GM23248 (cell line): Measurements from ENCODE around the gene KRTAP25-1. TPM values are rescaled to one million over a fixed set of nuclear protein-coding genes. Genes with fewer than 3 reads are reported as not detected.

ENCODE experiments used
- DNase-seq: peaks from one replicate; pipeline ENCODE4 v3.0.0-alpha.2; 2015
- H2AFZ ChIP-seq: fragments of 200-600 bp; sonication (generic); 2 replicates; pipeline ENCODE4 v1.6.1; 2016; ENCODE audit warnings: antibody characterized with exemption
- H3F3A ChIP-seq: fragments of 200-600 bp; sonication (generic); 2 replicates; pipeline ENCODE4 v1.6.1; 2016; ENCODE audit warnings: mild to moderate bottlenecking, antibody characterized with exemption, mixed run types; ENCODE audit not compliant: insufficient read depth
- H3K27ac ChIP-seq: fragments of 200-600 bp; sonication (generic); 2 replicates; pipeline ENCODE4 v1.5.1; 2016; ENCODE audit warnings: mild to moderate bottlenecking
- H3K27me3 ChIP-seq: fragments of 200-600 bp; sonication (generic); replicated peaks from 2 replicates; pipeline ENCODE4 v1.6.1; 2016; ENCODE audit warnings: mild to moderate bottlenecking; ENCODE audit not compliant: insufficient read depth
- H3K36me3 ChIP-seq: fragments of 200-600 bp; sonication (generic); 2 replicates; pipeline ENCODE4 v1.6.1; 2016; ENCODE audit warnings: low read depth, mild to moderate bottlenecking
- H3K4me1 ChIP-seq: fragments of 200-600 bp; sonication (generic); 2 replicates; pipeline ENCODE4 v1.6.1; 2016; ENCODE audit warnings: mild to moderate bottlenecking; ENCODE audit not compliant: insufficient read depth
- H3K4me2 ChIP-seq: fragments of 200-600 bp; sonication (generic); one replicate; pipeline ENCODE4 v1.6.1; 2016; ENCODE audit warnings: mild to moderate bottlenecking; ENCODE audit not compliant: unreplicated experiment
- H3K4me3 ChIP-seq: fragments of 200-600 bp; sonication (generic); 2 replicates; pipeline ENCODE4 v1.5.1; 2016; ENCODE audit warnings: mild to moderate bottlenecking
- H3K79me2 ChIP-seq: fragments of 200-600 bp; sonication (generic); 2 replicates; pipeline ENCODE4 v1.6.1; 2016; ENCODE audit warnings: mild to moderate bottlenecking; ENCODE audit not compliant: insufficient read depth
- H3K9ac ChIP-seq: fragments of 200-600 bp; sonication (generic); 2 replicates; pipeline ENCODE4 v1.6.1; 2016; ENCODE audit warnings: mild to moderate bottlenecking
- H3K9me2 ChIP-seq: fragments of 200-600 bp; sonication (generic); 2 replicates; pipeline ENCODE4 v1.6.1; 2016; ENCODE audit warnings: mixed run types, mild to moderate bottlenecking, moderate library complexity; ENCODE audit not compliant: insufficient read depth
- H3K9me3 ChIP-seq: fragments of 200-600 bp; sonication (generic); one replicate; pipeline ENCODE4 v1.6.1; 2017; ENCODE audit warnings: low read depth
- H4K20me1 ChIP-seq: fragments of 200-600 bp; sonication (generic); 2 replicates; pipeline ENCODE4 v1.6.0; 2016; ENCODE audit not compliant: insufficient read depth
- EZH2 ChIP-seq: fragments of 200-600 bp; sonication (generic); IDR thresholded peaks from 2 replicates; pipeline ENCODE4 v1.6.1; 2018; ENCODE audit warnings: antibody characterized with exemption, mild to moderate bottlenecking; ENCODE audit not compliant: insufficient read depth, poor library complexity, severe bottlenecking
- EZH2phosphoT487 ChIP-seq: fragments of 200-600 bp; sonication (generic); IDR thresholded peaks from 2 replicates; pipeline ENCODE4 v1.6.1; 2018; ENCODE audit warnings: antibody characterized with exemption, moderate library complexity, mild to moderate bottlenecking, low read depth; ENCODE audit not compliant: insufficient read depth
- WGBS, 2 experiments: methylation state at CpG; one replicate each; pipeline ENCODE4 v1.1.6; 2015 to 2017; ENCODE audit warnings: low lambda C conversion rate in 2 of 2, low coverage in 1 of 2; ENCODE audit errors: missing lambda C conversion rate in 2 of 2; 5-methylcytosine and 5-hydroxymethylcytosine counted together
- in situ Hi-C: fragments of 300-500 bp; cut with MboI; formaldehyde crosslinking; loops from 2 replicates; pipeline ENCODE4 v1.15.0; 2020
- polyA plus RNA-seq: library from polyadenylated mRNA; unstranded; fragments of >200 nt; fragmentation: Nextera tagmentation; extraction: Ambion mirVana; gene quantifications from 2 replicates; pipeline ENCODE4 v1.2.1, GENCODE V29; 2016
- total RNA-seq: library from RNA; depleted of rRNA; stranded (reverse); fragments of >200 nt; shearing (Covaris generic); gene quantifications from 2 replicates; pipeline ENCODE4 v1.2.3, GENCODE V29; 2014; rRNA removed

The KRTAP25-1 gene
- total and polyA plus RNA-seq, 2 experiments from 2014 or later: not detected

DNA sequence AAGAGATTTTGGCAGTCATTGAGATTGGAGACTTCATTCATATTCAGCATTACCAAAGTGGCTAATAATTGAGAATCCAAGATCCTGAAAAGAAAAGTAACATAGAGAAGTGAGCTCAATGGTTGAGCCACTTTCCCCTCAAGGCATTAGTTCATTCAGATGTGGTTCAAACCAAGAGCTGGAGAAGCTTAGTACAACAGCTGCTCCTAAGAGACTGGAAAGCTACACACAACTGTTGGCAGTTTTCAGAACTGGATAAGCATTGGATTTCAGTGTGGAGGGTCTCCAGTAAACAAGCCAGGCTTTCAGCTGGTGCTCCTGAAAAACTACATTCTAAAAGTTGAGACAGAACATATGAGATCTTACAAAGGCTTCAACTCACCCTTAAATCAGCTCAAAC is 44.3 kb downstream of the KRTAP25-1 start:
- H3K27me3 ChIP-seq: no peaks in the 10 kb centered on the region
- no peak overlapping the region for H3K4me3 ChIP-seq
- no peaks in the 10 kb centered on the region for H3K4me1 ChIP-seq
- no peak overlapping the region for H3K27ac ChIP-seq
- H3K9ac ChIP-seq: no peak overlapping the region
- no peak overlapping the region for H2AFZ ChIP-seq
- in situ Hi-C loops: no loop called here
- no peaks in the 10 kb centered on the region for H3K79me2 ChIP-seq
- no peaks in the 10 kb centered on the region for H3K36me3 ChIP-seq
- H3K9me2 ChIP-seq: no peaks in the 10 kb centered on the region
- no peaks in the 10 kb centered on the region for H3K9me3 ChIP-seq
- H3F3A ChIP-seq: no peaks in the 10 kb centered on the region
- no peak for DNase-seq
- H3K4me2 ChIP-seq: no peak overlapping the region
- TF ChIP-seq EZH2 (no peak), EZH2phosphoT487 (no peak)
- H4K20me1 ChIP-seq: no peaks in the 10 kb centered on the region

DNA sequence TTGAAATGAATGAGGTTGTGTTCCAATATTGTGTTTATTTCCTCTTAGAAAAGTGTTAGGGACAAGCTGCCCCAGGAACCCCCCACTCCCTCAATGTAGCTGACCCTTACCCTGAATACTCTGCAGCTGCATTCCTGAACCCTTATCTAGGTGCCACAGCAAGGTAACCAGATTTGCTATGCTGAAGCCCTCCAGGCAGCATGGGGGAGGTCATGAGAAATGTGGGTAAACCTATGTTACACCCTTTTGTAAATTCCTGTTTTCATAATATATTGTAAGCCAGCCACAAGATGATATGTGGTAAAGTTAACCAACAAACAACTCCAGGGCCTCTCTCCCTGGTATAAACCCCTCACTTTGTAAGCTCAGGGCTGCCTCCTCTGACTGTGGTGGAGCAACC is 45.6 kb downstream of the KRTAP25-1 start:
- no peaks in the 10 kb centered on the region for H3K27me3 ChIP-seq
- H3K36me3 ChIP-seq: no peaks in the 10 kb centered on the region
- no peak overlapping the region for H3K4me3 ChIP-seq
- H3K9me2 ChIP-seq: no peaks in the 10 kb centered on the region
- DNase-seq: no peak
- no peak for TF ChIP-seq EZH2phosphoT487
- no peak for TF ChIP-seq EZH2
- H3K9me3 ChIP-seq: no peaks in the 10 kb centered on the region
- in situ Hi-C loops: no loop called here
- H3K4me2 ChIP-seq: no peak overlapping the region
- H3K27ac ChIP-seq: no peak overlapping the region
- no peaks in the 10 kb centered on the region for H4K20me1 ChIP-seq
- H3K79me2 ChIP-seq: no peaks in the 10 kb centered on the region
- H3F3A ChIP-seq: no peaks in the 10 kb centered on the region
- no peak overlapping the region for H3K9ac ChIP-seq
- H2AFZ ChIP-seq: no peak overlapping the region
- no peaks in the 10 kb centered on the region for H3K4me1 ChIP-seq

DNA sequence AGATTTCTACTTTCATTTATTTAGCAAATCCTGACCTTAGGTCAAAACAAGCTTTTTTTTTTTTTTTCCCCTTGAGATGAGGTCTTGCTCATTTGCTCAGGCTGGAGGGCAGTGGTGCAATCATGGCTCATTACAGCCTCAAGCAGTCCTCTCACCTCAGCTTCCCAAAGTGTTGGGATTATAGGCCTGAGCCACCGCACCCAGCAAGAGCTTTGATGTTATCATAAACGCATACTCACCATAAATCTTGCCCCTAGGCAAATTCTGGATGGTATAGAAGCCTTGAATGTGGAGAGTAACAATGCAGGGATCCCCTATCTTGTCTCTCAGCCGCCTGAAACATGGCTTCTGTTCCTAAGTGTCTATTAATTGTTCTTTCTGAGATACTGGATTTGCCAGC is 48.7 kb downstream of the KRTAP25-1 start:
- no peaks in the 10 kb centered on the region for H3K9me2 ChIP-seq
- no peak overlapping the region for H3K4me3 ChIP-seq
- WGBS, 2 experiments: 59 to 60% methylated on average over 3 of the region's 3 CpGs
- TF ChIP-seq EZH2phosphoT487: no peak
- TF ChIP-seq EZH2: no peak
- no peak overlapping the region for H3K27ac ChIP-seq
- H3K9ac ChIP-seq: no peak overlapping the region
- H3F3A ChIP-seq: no peaks in the 10 kb centered on the region; the same call in 1 of the 2 replicates
- no peaks in the 10 kb centered on the region for H3K79me2 ChIP-seq
- no peaks in the 10 kb centered on the region for H3K36me3 ChIP-seq
- DNase-seq: no peak
- H3K27me3 ChIP-seq: no peaks in the 10 kb centered on the region
- no peak overlapping the region for H3K4me2 ChIP-seq
- in situ Hi-C loops: no loop called here
- no peak overlapping the region for H2AFZ ChIP-seq
- no peaks in the 10 kb centered on the region for H4K20me1 ChIP-seq
- H3K9me3 ChIP-seq: no peaks in the 10 kb centered on the region
- no peaks in the 10 kb centered on the region for H3K4me1 ChIP-seq

Other genes starting within 250 kb of the KRTAP25-1 start
- not detected in 2 replicates for gene CLDN17, start 122.7 kb downstream of the KRTAP25-1 start, total RNA-seq
- gene CLDN17, start 122.7 kb downstream of the KRTAP25-1 start, polyA plus RNA-seq: not detected in 2 replicates
- not detected in 2 replicates for gene CLDN8, start 73.4 kb downstream of the KRTAP25-1 start, total RNA-seq
- gene CLDN8, start 73.4 kb downstream of the KRTAP25-1 start, polyA plus RNA-seq: not detected in 2 replicates
- gene KRTAP24-1, start 6.6 kb downstream of the KRTAP25-1 start, total RNA-seq: not detected in 2 replicates
- not detected in 2 replicates for gene KRTAP24-1, start 6.6 kb downstream of the KRTAP25-1 start, polyA plus RNA-seq
- not detected in 2 replicates for gene KRTAP26-1, start 30.8 kb upstream of the KRTAP25-1 start, total RNA-seq
- gene KRTAP26-1, start 30.8 kb upstream of the KRTAP25-1 start, polyA plus RNA-seq: not detected in 2 replicates
- gene KRTAP27-1, start 48.2 kb upstream of the KRTAP25-1 start, total RNA-seq: not detected in 2 replicates
- not detected in 2 replicates for gene KRTAP27-1, start 48.2 kb upstream of the KRTAP25-1 start, polyA plus RNA-seq
- not detected in 2 replicates for gene KRTAP23-1, start 59.1 kb upstream of the KRTAP25-1 start, total RNA-seq
- not detected in 2 replicates for gene KRTAP23-1, start 59.1 kb upstream of the KRTAP25-1 start, polyA plus RNA-seq
- gene KRTAP13-2, start 82.8 kb upstream of the KRTAP25-1 start, total RNA-seq: not detected in 2 replicates
- not detected in 2 replicates for gene KRTAP13-2, start 82.8 kb upstream of the KRTAP25-1 start, polyA plus RNA-seq
- not detected in 2 replicates for gene KRTAP13-1, start 106.5 kb upstream of the KRTAP25-1 start, total RNA-seq
- gene KRTAP13-1, start 106.5 kb upstream of the KRTAP25-1 start, polyA plus RNA-seq: not detected in 2 replicates
- gene KRTAP13-3, start 136.4 kb upstream of the KRTAP25-1 start, total RNA-seq: not detected in 2 replicates
- gene KRTAP13-3, start 136.4 kb upstream of the KRTAP25-1 start, polyA plus RNA-seq: not detected in 2 replicates
- not detected in 2 replicates for gene KRTAP13-4, start 140.7 kb upstream of the KRTAP25-1 start, total RNA-seq
- gene KRTAP13-4, start 140.7 kb upstream of the KRTAP25-1 start, polyA plus RNA-seq: not detected in 2 replicates
- not detected in 2 replicates for gene KRTAP15-1, start 150.8 kb upstream of the KRTAP25-1 start, total RNA-seq
- gene KRTAP15-1, start 150.8 kb upstream of the KRTAP25-1 start, polyA plus RNA-seq: not detected in 2 replicates
- gene KRTAP19-1, start 190.9 kb upstream of the KRTAP25-1 start, total RNA-seq: not detected in 2 replicates
- gene KRTAP19-1, start 190.9 kb upstream of the KRTAP25-1 start, polyA plus RNA-seq: not detected in 2 replicates
- not detected in 2 replicates for gene KRTAP19-2, start 197.9 kb upstream of the KRTAP25-1 start, total RNA-seq
- not detected in 2 replicates for gene KRTAP19-2, start 197.9 kb upstream of the KRTAP25-1 start, polyA plus RNA-seq
- not detected in 2 replicates for gene KRTAP19-3, start 202.5 kb upstream of the KRTAP25-1 start, total RNA-seq
- gene KRTAP19-3, start 202.5 kb upstream of the KRTAP25-1 start, polyA plus RNA-seq: not detected in 2 replicates
- not detected in 2 replicates for gene KRTAP19-4, start 207.7 kb upstream of the KRTAP25-1 start, total RNA-seq
- not detected in 2 replicates for gene KRTAP19-4, start 207.7 kb upstream of the KRTAP25-1 start, polyA plus RNA-seq
- not detected in 2 replicates for gene KRTAP19-5, start 212.6 kb upstream of the KRTAP25-1 start, total RNA-seq
- not detected in 2 replicates for gene KRTAP19-5, start 212.6 kb upstream of the KRTAP25-1 start, polyA plus RNA-seq